C4-2B (cell line): Measurements from ENCODE around the gene ASMTL.
"Not testable (repeated sequence)": the region's sequence is repeated elsewhere in the genome, so short reads cannot be mapped to it uniquely, and the experiment has no call there.

Experiments
- H3K27ac ChIP-seq: fragments of 450-650 bp; 2 replicates; pipeline ENCODE4 v1.5.1; 2017
- ZFX ChIP-seq: fragments of 450-650 bp; IDR thresholded peaks from 2 replicates; pipeline ENCODE4 v1.6.1; 2017
- TF ChIP-seq, protein P1 (sequence below): fragments of 450-650 bp; conservative IDR thresholded peaks from 2 replicates; pipeline ENCODE4 v1.5.1; 2017; ENCODE audit warnings: mild to moderate bottlenecking

The ASMTL gene

DNA sequence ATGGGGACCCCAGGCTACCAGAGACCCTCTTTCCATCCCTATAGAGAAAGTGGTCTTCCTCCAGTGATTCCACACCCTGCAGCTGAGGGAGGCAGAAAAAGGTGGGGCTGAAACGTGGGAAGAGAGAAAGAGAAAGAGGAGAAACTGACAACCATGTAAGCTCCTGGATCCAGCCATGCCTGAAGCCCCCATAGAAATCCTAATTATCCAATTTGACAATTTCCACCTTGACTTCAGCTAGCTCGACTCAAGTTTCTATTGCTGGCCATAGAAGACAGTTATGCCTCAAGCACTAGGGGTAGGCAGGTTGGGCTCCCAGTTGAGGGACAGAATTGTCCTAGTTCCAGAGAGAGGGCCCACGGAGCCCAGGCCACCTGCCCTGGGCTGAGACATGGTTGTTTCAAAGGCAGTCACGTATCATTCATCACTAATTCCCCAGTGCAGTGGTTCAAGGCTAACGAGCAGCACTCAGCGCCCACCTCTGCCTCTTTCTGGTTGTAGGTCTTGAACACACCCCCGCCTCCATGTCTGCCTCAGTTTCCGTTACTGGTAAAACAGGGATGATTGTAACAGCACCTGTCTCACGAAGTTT is 39.8 kb upstream of the ASMTL start:
- no peak for TF ChIP-seq ZFX
- no peak overlapping the region for H3K27ac ChIP-seq

DNA sequence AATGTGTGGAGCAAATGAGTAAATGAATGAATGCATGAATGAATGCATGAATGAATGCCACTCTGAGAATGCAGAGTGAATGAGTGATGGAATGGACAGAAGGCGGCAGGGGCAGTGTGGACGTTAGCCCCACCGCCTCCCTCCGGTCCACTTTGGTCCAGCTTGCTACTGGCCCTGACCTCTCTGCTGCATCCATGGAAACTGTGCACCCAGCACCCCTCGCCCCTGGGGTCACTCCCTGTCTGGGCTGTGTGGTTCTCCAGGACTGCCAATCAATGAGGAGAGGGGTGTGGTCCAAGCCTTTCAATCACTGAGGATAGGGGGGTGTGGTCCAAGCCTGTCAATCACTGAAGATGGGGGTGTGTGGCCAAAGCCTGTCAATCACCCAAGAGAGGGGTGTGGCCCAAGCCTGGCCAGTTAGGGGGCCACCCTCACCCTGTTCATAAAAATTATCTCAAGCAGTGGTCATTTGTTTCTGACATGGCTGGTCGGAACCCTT is 39.2 kb upstream of the ASMTL start:
- TF ChIP-seq, protein P1, sequence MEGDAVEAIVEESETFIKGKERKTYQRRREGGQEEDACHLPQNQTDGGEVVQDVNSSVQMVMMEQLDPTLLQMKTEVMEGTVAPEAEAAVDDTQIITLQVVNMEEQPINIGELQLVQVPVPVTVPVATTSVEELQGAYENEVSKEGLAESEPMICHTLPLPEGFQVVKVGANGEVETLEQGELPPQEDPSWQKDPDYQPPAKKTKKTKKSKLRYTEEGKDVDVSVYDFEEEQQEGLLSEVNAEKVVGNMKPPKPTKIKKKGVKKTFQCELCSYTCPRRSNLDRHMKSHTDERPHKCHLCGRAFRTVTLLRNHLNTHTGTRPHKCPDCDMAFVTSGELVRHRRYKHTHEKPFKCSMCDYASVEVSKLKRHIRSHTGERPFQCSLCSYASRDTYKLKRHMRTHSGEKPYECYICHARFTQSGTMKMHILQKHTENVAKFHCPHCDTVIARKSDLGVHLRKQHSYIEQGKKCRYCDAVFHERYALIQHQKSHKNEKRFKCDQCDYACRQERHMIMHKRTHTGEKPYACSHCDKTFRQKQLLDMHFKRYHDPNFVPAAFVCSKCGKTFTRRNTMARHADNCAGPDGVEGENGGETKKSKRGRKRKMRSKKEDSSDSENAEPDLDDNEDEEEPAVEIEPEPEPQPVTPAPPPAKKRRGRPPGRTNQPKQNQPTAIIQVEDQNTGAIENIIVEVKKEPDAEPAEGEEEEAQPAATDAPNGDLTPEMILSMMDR: no peak
- TF ChIP-seq ZFX: no peak
- H3K27ac ChIP-seq: no peak overlapping the region

DNA sequence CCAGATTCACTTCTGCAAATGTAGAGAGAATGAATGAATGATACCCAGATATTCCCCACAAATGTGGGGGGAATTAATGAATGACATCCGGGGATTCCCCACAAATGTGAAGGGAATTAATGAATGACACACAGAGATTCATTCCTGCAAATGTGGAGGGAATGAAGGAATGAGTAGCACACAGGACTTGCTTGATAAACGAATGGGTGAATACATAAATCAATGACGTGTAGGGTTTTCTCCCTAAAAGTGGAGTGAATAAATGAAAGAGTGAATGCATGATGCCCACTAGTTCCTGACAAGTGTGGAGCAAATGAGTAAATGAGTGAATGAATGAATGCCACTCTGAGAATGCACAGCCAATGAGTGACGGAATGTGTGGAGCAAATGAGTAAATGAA is 38.5 kb upstream of the ASMTL start:
- not testable (repeated sequence) for H3K27ac ChIP-seq

DNA sequence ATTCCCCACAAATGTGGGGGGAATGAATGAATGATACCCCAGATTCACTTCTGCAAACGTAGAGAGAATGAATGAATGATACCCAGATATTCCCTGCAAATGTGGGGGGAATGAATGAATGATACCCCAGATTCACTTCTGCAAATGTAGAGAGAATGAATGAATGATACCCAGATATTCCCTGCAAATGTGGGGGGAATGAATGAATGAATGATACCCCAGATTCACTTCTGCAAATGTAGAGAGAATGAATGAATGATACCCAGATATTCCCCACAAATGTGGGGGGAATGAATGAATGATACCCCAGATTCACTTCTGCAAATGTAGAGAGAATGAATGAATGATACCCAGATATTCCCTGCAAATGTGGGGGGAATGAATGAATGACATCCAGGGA is 38.0 kb upstream of the ASMTL start:
- not testable (repeated sequence) for H3K27ac ChIP-seq

DNA sequence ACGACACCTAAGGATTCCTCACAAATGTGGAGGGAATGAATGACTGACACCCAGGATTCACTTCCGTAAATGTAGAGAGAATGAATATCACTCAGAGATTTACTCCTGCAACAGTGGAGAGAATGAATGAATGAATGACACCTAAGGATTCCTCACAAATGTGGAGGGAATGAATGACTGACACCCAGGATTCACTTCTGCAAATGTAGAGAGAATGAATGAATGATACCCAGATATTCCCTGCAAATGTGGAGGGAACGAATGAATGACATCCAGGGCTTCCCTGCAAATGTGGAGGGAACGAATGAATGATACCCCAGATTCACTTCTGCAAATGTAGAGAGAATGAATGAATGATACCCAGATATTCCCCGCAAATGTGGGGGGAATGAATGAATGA is 36.6 kb upstream of the ASMTL start:
- H3K27ac ChIP-seq: not testable (repeated sequence)

DNA sequence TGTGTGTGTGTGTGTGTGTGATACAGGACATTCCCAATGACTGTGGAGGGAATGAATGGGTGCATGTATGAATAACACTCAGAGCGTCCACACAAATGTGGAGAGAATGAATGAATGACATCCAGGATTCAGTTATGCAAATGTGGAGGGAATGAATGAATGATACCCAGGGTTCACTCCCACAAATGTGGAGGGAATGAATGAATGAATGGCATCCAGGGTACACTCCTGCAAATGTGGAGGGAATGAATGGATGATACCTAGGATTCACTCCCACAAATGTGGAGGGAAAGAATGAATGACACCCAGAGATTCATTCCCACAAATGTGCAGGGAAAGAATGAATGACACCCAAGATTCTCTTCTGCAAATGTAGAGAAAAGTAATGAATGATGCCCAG is 36.0 kb upstream of the ASMTL start:
- no peak for TF ChIP-seq ZFX
- TF ChIP-seq, protein P1: no peak
- no peak overlapping the region for H3K27ac ChIP-seq

DNA sequence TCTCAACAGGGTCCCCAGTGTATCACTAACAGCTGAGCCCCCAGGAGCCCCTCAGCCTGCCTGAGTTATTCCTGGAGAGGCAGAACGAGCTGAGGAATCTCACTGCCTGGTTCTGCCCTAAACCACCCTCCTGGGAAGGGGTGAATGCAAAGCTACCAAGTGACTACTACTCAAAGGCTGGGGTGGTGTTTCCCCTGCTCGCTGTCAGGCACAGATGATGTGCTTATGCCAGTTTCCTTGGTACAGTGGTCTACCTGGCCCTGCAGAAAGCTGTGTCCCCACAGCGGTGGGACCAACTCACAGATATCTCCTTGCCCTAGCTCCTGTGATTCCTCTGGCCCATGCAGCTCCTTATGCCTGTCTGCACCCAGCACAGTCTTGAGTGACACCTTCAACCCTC is 35.4 kb upstream of the ASMTL start:
- H3K27ac ChIP-seq: no peak overlapping the region
- no peak for TF ChIP-seq ZFX
- TF ChIP-seq, protein P1: no peak

DNA sequence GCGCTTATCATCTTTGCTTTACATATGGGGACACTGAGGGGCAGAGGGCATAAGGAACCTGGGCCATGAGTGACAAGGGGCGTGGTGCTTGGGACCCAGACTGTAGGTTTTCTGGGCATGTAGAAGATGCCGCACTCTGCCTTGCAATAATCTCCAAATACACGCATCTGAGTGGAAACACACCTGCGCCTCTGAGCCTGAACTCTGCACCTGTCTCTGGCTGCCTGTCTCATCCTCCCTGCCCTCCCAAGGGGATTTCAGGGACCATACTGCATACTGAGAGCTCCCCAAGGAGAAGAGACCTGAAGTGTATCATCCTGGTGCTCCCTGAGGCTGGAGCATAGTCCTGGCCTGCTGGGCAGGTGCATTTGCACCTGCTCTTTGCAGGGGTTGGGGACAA is 34.7 kb upstream of the ASMTL start:
- H3K27ac ChIP-seq: no peak overlapping the region
- TF ChIP-seq ZFX: no peak
- TF ChIP-seq, protein P1: no peak

DNA sequence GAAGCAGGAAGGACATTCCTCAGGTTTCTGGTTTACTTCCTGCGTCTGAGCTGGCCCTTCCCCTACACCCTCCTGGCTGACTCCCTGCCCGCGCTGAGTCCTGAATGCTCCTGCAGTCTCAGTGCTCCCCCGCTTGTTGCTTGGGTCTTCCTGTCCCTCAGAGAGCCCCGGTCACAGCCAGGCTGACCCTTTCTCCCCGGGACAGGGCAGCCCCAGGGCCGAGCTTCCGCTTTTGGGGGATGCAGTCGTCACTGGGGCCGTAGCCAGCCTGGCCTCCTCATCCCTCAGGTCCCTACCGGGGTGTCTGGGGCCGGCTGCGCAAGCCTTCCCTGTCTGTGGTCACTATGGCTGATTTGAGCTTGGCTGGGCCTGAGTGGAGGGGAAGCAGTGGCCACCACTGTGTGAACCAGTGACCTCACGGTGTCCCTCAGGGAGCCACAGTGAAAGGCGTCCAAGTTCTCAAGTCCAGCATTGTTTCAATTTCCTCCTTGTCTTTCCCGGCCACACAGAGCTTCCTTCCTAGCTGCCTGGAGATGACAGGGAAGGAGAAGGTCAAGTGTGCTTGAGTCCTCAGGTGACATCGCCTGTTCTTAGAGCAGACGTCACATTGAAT is 34.1 kb upstream of the ASMTL start:
- TF ChIP-seq ZFX: no peak
- TF ChIP-seq, protein P1: no peak
- H3K27ac ChIP-seq: no peak overlapping the region

DNA sequence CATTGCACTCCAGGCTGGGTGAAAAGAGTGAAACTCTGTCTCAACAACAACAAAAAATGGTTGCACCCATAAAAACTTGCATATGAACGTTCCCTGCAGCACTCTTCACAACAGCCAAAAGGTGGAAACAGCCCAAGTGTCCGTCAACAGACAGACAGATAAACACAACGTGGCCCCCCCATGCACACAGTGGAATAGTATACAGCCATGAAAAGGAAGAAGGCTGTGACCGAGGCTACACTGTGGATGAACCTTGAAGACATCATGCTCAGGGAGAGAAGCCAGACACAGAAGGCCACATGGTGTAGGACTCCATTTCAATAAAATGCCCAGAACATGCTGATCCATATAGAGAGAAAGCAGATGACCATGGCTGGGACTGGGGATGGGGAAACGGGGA is 33.5 kb upstream of the ASMTL start:
- no peak overlapping the region for H3K27ac ChIP-seq
- TF ChIP-seq, protein P1: no peak
- no peak for TF ChIP-seq ZFX
